H9 (cell line): ENCODE measurements around the gene LDLR. TPM values are rescaled to one million over a fixed set of nuclear protein-coding genes. Genes with fewer than 3 reads are reported as not detected.

Experiments used
- DNase-seq: peaks from one replicate; pipeline ENCODE4 v3.0.0-alpha.2; 2017
- H2AFZ ChIP-seq: one replicate; pipeline ENCODE4 v1.6.1; 2013; ENCODE audit warnings: mild to moderate bottlenecking, low read length, control low read depth, moderate library complexity
- H2AK5ac ChIP-seq: 2 replicates; pipeline ENCODE4 v1.6.1; 2013; ENCODE audit warnings: low read length, control low read depth, mixed read lengths; ENCODE audit not compliant: insufficient read length
- H2BK120ac ChIP-seq: one replicate; pipeline ENCODE4 v1.6.1; 2013; ENCODE audit warnings: low read depth, mild to moderate bottlenecking, low read length, control low read depth, inconsistent platforms; ENCODE audit not compliant: poor library complexity, severe bottlenecking
- H2BK12ac ChIP-seq: 2 replicates; pipeline ENCODE4 v1.6.1; 2013; ENCODE audit warnings: low read length, control low read depth, mixed read lengths, low read depth; ENCODE audit not compliant: insufficient read length
- H2BK15ac ChIP-seq: 2 replicates; pipeline ENCODE4 v1.6.1; 2013; ENCODE audit warnings: low read depth, low read length, control low read depth
- H2BK20ac ChIP-seq: one replicate; pipeline ENCODE4 v1.6.1; 2013; ENCODE audit warnings: low read depth, mild to moderate bottlenecking, low read length, control low read depth, inconsistent platforms; ENCODE audit not compliant: poor library complexity, severe bottlenecking
- H2BK5ac ChIP-seq: 2 replicates; pipeline ENCODE4 v1.6.1; 2013; ENCODE audit warnings: low read length, control low read depth, mixed read lengths; ENCODE audit not compliant: insufficient read length
- H3K14ac ChIP-seq: 2 replicates; pipeline ENCODE4 v1.6.1; 2013; ENCODE audit warnings: low read length, control low read depth; ENCODE audit not compliant: insufficient read depth
- H3K18ac ChIP-seq: 2 replicates; pipeline ENCODE4 v1.6.1; 2013; ENCODE audit warnings: low read depth, mild to moderate bottlenecking, mixed read lengths, low read length, control low read depth; ENCODE audit not compliant: insufficient read length
- H3K23ac ChIP-seq: 2 replicates; pipeline ENCODE4 v1.6.1; 2013; ENCODE audit warnings: low read length, control low read depth, mixed read lengths, low read depth; ENCODE audit not compliant: insufficient read length
- H3K23me2 ChIP-seq: 2 replicates; pipeline ENCODE4 v1.6.1; 2013; ENCODE audit warnings: low read depth, mild to moderate bottlenecking, mixed read lengths, low read length, control low read depth; ENCODE audit not compliant: insufficient read length, poor library complexity, severe bottlenecking
- H3K27ac ChIP-seq: 2 replicates; pipeline ENCODE4 v1.5.1; 2013; ENCODE audit warnings: low read length, control low read depth, mixed read lengths, low read depth; ENCODE audit not compliant: insufficient read length
- H3K27me3 ChIP-seq: 2 replicates; pipeline ENCODE4 v1.6.1; 2013; ENCODE audit warnings: low read length, control low read depth, inconsistent platforms; ENCODE audit not compliant: insufficient read depth
- H3K4ac ChIP-seq: 2 replicates; pipeline ENCODE4 v1.6.1; 2013; ENCODE audit warnings: low read depth, mild to moderate bottlenecking, control low read depth, inconsistent platforms, low read length, moderate library complexity
- H3K4me1 ChIP-seq: 2 replicates; pipeline ENCODE4 v1.6.1; 2013; ENCODE audit warnings: low read length, control low read depth, inconsistent platforms; ENCODE audit not compliant: insufficient read depth
- H3K4me2 ChIP-seq: 2 replicates; pipeline ENCODE4 v1.6.1; 2013; ENCODE audit warnings: low read length, control low read depth, mixed read lengths; ENCODE audit not compliant: insufficient read length, insufficient read depth
- H3K56ac ChIP-seq: 2 replicates; pipeline ENCODE4 v1.6.1; 2013; ENCODE audit warnings: low read depth, mild to moderate bottlenecking, mixed read lengths, low read length, control low read depth; ENCODE audit not compliant: insufficient read length
- H3K79me1 ChIP-seq: 2 replicates; pipeline ENCODE4 v1.6.1; 2013; ENCODE audit warnings: low read depth, mild to moderate bottlenecking, moderate library complexity, low read length, control low read depth, inconsistent platforms; ENCODE audit not compliant: insufficient read depth, poor library complexity, severe bottlenecking
- H3K79me2 ChIP-seq: 2 replicates; pipeline ENCODE4 v1.6.1; 2013; ENCODE audit warnings: low read length, control low read depth, inconsistent platforms; ENCODE audit not compliant: insufficient read depth
- H3K9ac ChIP-seq: 2 replicates; pipeline ENCODE4 v1.6.1; 2013; ENCODE audit warnings: low read length, control low read depth, mixed read lengths; ENCODE audit not compliant: insufficient read length; ENCODE audit errors: extremely low read depth
- H3K9me3 ChIP-seq: one replicate; pipeline ENCODE4 v1.6.1; 2013; ENCODE audit warnings: low read depth, low read length, inconsistent platforms; ENCODE audit not compliant: control insufficient read depth
- H3T11ph ChIP-seq: one replicate; pipeline ENCODE4 v1.6.1; 2013; ENCODE audit warnings: mild to moderate bottlenecking, low read length, control low read depth, inconsistent platforms
- H4K20me1 ChIP-seq: one replicate; pipeline ENCODE4 v1.6.1; 2013; ENCODE audit not compliant: control insufficient read depth, insufficient read length, insufficient read depth
- H4K5ac ChIP-seq: 2 replicates; pipeline ENCODE4 v1.6.1; 2013; ENCODE audit warnings: low read depth, mild to moderate bottlenecking, mixed read lengths, low read length, control low read depth; ENCODE audit not compliant: insufficient read length
- H4K8ac ChIP-seq: replicated peaks from 2 replicates; pipeline ENCODE4 v1.6.1; 2013; ENCODE audit warnings: low read length, control low read depth, mixed read lengths, low read depth; ENCODE audit not compliant: insufficient read length
- H4K91ac ChIP-seq: 2 replicates; pipeline ENCODE4 v1.6.1; 2013; ENCODE audit warnings: low read depth, mild to moderate bottlenecking, moderate library complexity, mixed read lengths, low read length, control low read depth; ENCODE audit not compliant: insufficient read length
- H3K27ac Mint-ChIP-seq, 3 experiments: 2 replicates in 2 of 3; 3 replicates in 1 of 3; pipeline ENCODE4 v1.8.0; 2020 to 2021; ENCODE audit warnings: mixed read lengths in 3 of 3, mild to moderate bottlenecking in 1 of 3, moderate library complexity in 1 of 3
- H3K27me3 Mint-ChIP-seq: 2 replicates; pipeline ENCODE4 v1.8.0; 2021; ENCODE audit warnings: low read depth, mild to moderate bottlenecking, moderate library complexity, mixed read lengths
- H3K36me3 Mint-ChIP-seq, 3 experiments: 2 replicates in 2 of 3; 3 replicates in 1 of 3; pipeline ENCODE4 v1.8.0; 2020 to 2021; ENCODE audit warnings: low read depth in 3 of 3, mixed read lengths in 3 of 3; ENCODE audit not compliant: insufficient read depth in 1 of 3
- H3K4me1 Mint-ChIP-seq, 2 experiments: 2 replicates each; pipeline ENCODE4 v1.8.0; 2020; ENCODE audit warnings: mixed read lengths in 2 of 2
- H3K4me3 Mint-ChIP-seq, 2 experiments: 2 replicates in 1 of 2; 3 replicates in 1 of 2; pipeline ENCODE4 v1.8.0; 2020 to 2021; ENCODE audit warnings: mild to moderate bottlenecking in 2 of 2, mixed read lengths in 2 of 2, moderate library complexity in 1 of 2
- H3K9me3 Mint-ChIP-seq, 2 experiments: 2 replicates in 1 of 2; 3 replicates in 1 of 2; pipeline ENCODE4 v1.8.0; 2020; ENCODE audit warnings: mild to moderate bottlenecking in 2 of 2, mixed read lengths in 2 of 2, moderate library complexity in 1 of 2
- CTCF ChIP-seq: fragments of 200-600 bp; sonication (generic); conservative IDR thresholded peaks from 3 replicates; pipeline ENCODE4 v1.8.0; 2021; ENCODE audit warnings: antibody characterized with exemption, mild to moderate bottlenecking
- WGBS: extraction: QIAGEN DNeasy Blood & Tissue Kit; methylation state at CpG from one replicate; pipeline ENCODE4 v1.1.7; 2013; ENCODE audit warnings: missing lambda C conversion rate, low lambda C conversion rate, mixed read lengths; ENCODE audit not compliant: insufficient read length; ENCODE audit errors: extremely low coverage; 5-methylcytosine and 5-hydroxymethylcytosine counted together
- total RNA-seq: library from RNA; stranded (reverse); gene quantifications from 2 replicates; pipeline ENCODE4 v1.2.1, GENCODE V29; 2021

LDLR gene
- total RNA-seq, 1 experiment from 2014 or later, result 92.7 TPM

- Histone ChIP-seq H2BK12ac (no peak overlapping the region), H3K27me3 (no peaks in the 10 kb centered on the region), H4K20me1 (peaks cover 5% of the 10 kb centered on the region), H3K18ac (no peak overlapping the region), H3K14ac (peak overlapping the region; percentile 55; the same call in 1 of the 2 replicates), H3T11ph (no peak overlapping the region), H2AFZ (no peak overlapping the region), H3K4ac (no peak overlapping the region), H3K23me2 (peaks cover 13% of the 10 kb centered on the region), H2BK120ac (no peak overlapping the region), H3K4me1 (peaks cover 7% of the 10 kb centered on the region; the same call in 1 of the 2 replicates), H2AK5ac (no peak overlapping the region), H2BK15ac (no peak overlapping the region), H4K91ac (no peak overlapping the region), H2BK20ac (no peak overlapping the region), H3K9ac (peak overlapping the region; percentile 91), H3K4me2 (peak overlapping the region; percentile 99), H3K9me3 (no peaks in the 10 kb centered on the region), H2BK5ac (peak overlapping the region; percentile 83), H3K79me1 (no peaks in the 10 kb centered on the region), H4K8ac (no peak overlapping the region), H3K23ac (no peak overlapping the region), H3K56ac (no peak overlapping the region), H4K5ac (no peak overlapping the region), H3K27ac (peak overlapping the region; percentile 81), H3K79me2 (peaks cover 52% of the 10 kb centered on the region)
- TF ChIP-seq CTCF, result no peak
- Mint-ChIP-seq H3K4me1 (peaks cover 28 to 39% of the 10 kb centered on the region in 2 experiments), H3K36me3 (peaks cover 38 to 48% (median 45%) of the 10 kb centered on the region in 3 experiments), H3K27ac (peak overlapping the region; percentile 97 to 98 (median 98)), H3K4me3 (peak overlapping the region; percentile 89 to 94), H3K9me3 (0 out of 5 replicates have a peak, but pooled peaks cover 0 to 4% of the 10 kb centered on the region in 2 experiments), H3K27me3 (no peaks in the 10 kb centered on the region)
- no CpG with 5 or more reads among the region's 11 CpGs for WGBS
- no peak for DNase-seq
Measured at GRCh38 chr19:11090997-11091702, 1.9 kb downstream of the LDLR start.
